Neural progenitor cell (in vitro differentiated cells): ENCODE results near the gene REN. TPM values are rescaled to one million over a fixed set of nuclear protein-coding genes. Genes with fewer than 3 reads are reported as not detected.

ENCODE experiments used
- DNase-seq: peaks from one replicate; pipeline ENCODE4 v3.0.0-alpha.2; 2016; ENCODE audit warnings: low spot score
- H2AFZ ChIP-seq: fragments of 200-600 bp; sonication (generic); replicated peaks from 2 replicates; pipeline ENCODE4 v1.6.1; 2016; ENCODE audit warnings: antibody characterized with exemption
- H3F3A ChIP-seq: fragments of 200-600 bp; sonication (generic); 2 replicates; pipeline ENCODE4 v1.6.1; 2016; ENCODE audit warnings: antibody characterized with exemption, low read depth
- H3K27ac ChIP-seq: fragments of 200-600 bp; sonication (generic); 2 replicates; pipeline ENCODE4 v1.5.1; 2016; ENCODE audit warnings: mild to moderate bottlenecking
- H3K27me3 ChIP-seq: fragments of 200-600 bp; sonication (generic); 2 replicates; pipeline ENCODE4 v1.6.1; 2016; ENCODE audit warnings: mild to moderate bottlenecking, moderate library complexity
- H3K36me3 ChIP-seq: fragments of 200-600 bp; sonication (generic); 2 replicates; pipeline ENCODE4 v1.5.1; 2016
- H3K4me1 ChIP-seq: fragments of 200-600 bp; sonication (generic); 2 replicates; pipeline ENCODE4 v1.6.1; 2016; ENCODE audit warnings: mixed run types
- H3K4me2 ChIP-seq: fragments of 200-600 bp; sonication (generic); 2 replicates; pipeline ENCODE4 v1.6.1; 2016
- H3K4me3 ChIP-seq: fragments of 200-600 bp; sonication (generic); 2 replicates; pipeline ENCODE4 v1.5.1; 2016
- H3K79me2 ChIP-seq: fragments of 200-600 bp; sonication (generic); 2 replicates; pipeline ENCODE4 v1.6.1; 2016; ENCODE audit warnings: low read depth
- H3K9ac ChIP-seq: fragments of 200-600 bp; sonication (generic); 2 replicates; pipeline ENCODE4 v1.6.1; 2016
- H3K9me3 ChIP-seq: fragments of 200-600 bp; sonication (generic); 2 replicates; pipeline ENCODE4 v1.5.1; 2016; ENCODE audit warnings: low read depth
- H4K20me1 ChIP-seq: fragments of 200-600 bp; sonication (generic); 2 replicates; pipeline ENCODE4 v1.6.1; 2016; ENCODE audit warnings: low read depth
- H3K27ac Mint-ChIP-seq: 3 replicates; pipeline ENCODE4 v1.8.0; 2021; ENCODE audit warnings: mixed read lengths
- H3K27me3 Mint-ChIP-seq: 2 replicates; pipeline ENCODE4 v1.8.0; 2022; ENCODE audit warnings: low read depth, mild to moderate bottlenecking, inconsistent platforms, moderate library complexity, mixed read lengths; ENCODE audit not compliant: insufficient read depth
- H3K36me3 Mint-ChIP-seq: 3 replicates; pipeline ENCODE4 v1.8.0; 2021; ENCODE audit warnings: mixed read lengths
- H3K4me1 Mint-ChIP-seq: 3 replicates; pipeline ENCODE4 v1.8.0; 2021; ENCODE audit warnings: mixed read lengths
- H3K4me3 Mint-ChIP-seq: 3 replicates; pipeline ENCODE4 v1.8.0; 2021; ENCODE audit warnings: mild to moderate bottlenecking, moderate library complexity, mixed read lengths
- H3K9me3 Mint-ChIP-seq: 3 replicates; pipeline ENCODE4 v1.8.0; 2020; ENCODE audit warnings: mixed read lengths
- CTCF ChIP-seq: fragments of 200-600 bp; sonication (generic); IDR thresholded peaks from 2 replicates; pipeline ENCODE4 v1.5.1; 2017; ENCODE audit warnings: antibody characterized with exemption, mild to moderate bottlenecking
- EZH2 ChIP-seq: fragments of 200-600 bp; sonication (generic); IDR thresholded peaks from 2 replicates; pipeline ENCODE4 v1.6.1; 2017; ENCODE audit warnings: antibody characterized with exemption, mild to moderate bottlenecking, moderate library complexity
- EZH2phosphoT487 ChIP-seq: fragments of 200-600 bp; sonication (generic); IDR thresholded peaks from 2 replicates; pipeline ENCODE4 v1.6.1; 2017; ENCODE audit warnings: antibody characterized with exemption
- total RNA-seq: library from RNA; depleted of rRNA; stranded (reverse); fragments of >200 nt; gene quantifications from 2 replicates; pipeline ENCODE4 v1.2.3, GENCODE V29; 2015; ENCODE audit warnings: low replicate concordance

The REN gene
- total RNA-seq, 1 donor from 2014 or later, result not detected

- no peaks in the 10 kb centered on the region for H3K4me1 ChIP-seq
- no peak for TF ChIP-seq CTCF
- no peak for TF ChIP-seq EZH2phosphoT487
- TF ChIP-seq EZH2, result no peak
- no peak overlapping the region for H3K4me2 ChIP-seq
- no peaks in the 10 kb centered on the region for H3K9me3 Mint-ChIP-seq
- peaks cover 4% of the 10 kb centered on the region for H4K20me1 ChIP-seq
- H3K27ac ChIP-seq, result no peak overlapping the region
- no peak for DNase-seq
- H3K4me1 Mint-ChIP-seq, result no peaks in the 10 kb centered on the region
- H3K27me3 ChIP-seq, result peaks cover 8% of the 10 kb centered on the region
- no peaks in the 10 kb centered on the region for H3K36me3 ChIP-seq
- H3F3A ChIP-seq, result no peaks in the 10 kb centered on the region
- H3K36me3 Mint-ChIP-seq, result no peaks in the 10 kb centered on the region
- no peak overlapping the region for H3K27ac Mint-ChIP-seq
- H3K9ac ChIP-seq, result no peak overlapping the region
- peaks cover 19% of the 10 kb centered on the region for H3K27me3 Mint-ChIP-seq
- no peak overlapping the region for H2AFZ ChIP-seq
- H3K79me2 ChIP-seq, result no peaks in the 10 kb centered on the region
- H3K4me3 ChIP-seq, result no peak overlapping the region
- no peaks in the 10 kb centered on the region for H3K9me3 ChIP-seq
- H3K4me3 Mint-ChIP-seq, result no peak overlapping the region
Observed at GRCh38 chr1:204202481-204202880, 36.3 kb upstream of the REN start.

GRCh38 chr1:204201348-204202040 lies 35.4 kb upstream of the REN start:
- no peaks in the 10 kb centered on the region for H3K9me3 Mint-ChIP-seq
- Histone ChIP-seq H2AFZ (no peak overlapping the region), H3K27ac (no peak overlapping the region), H3K4me1 (no peaks in the 10 kb centered on the region), H3K27me3 (peaks cover 3% of the 10 kb centered on the region), H3K4me3 (no peak overlapping the region), H3F3A (no peaks in the 10 kb centered on the region), H3K36me3 (no peaks in the 10 kb centered on the region), H3K9ac (no peak overlapping the region), H4K20me1 (no peaks in the 10 kb centered on the region), H3K9me3 (no peaks in the 10 kb centered on the region), H3K4me2 (no peak overlapping the region), H3K79me2 (no peaks in the 10 kb centered on the region)
- TF ChIP-seq EZH2, result no peak
- no peak for TF ChIP-seq CTCF
- no peak for TF ChIP-seq EZH2phosphoT487
- H3K36me3 Mint-ChIP-seq, result no peaks in the 10 kb centered on the region
- DNase-seq, result no peak
- H3K27me3 Mint-ChIP-seq, result peaks cover 13% of the 10 kb centered on the region
- no peak overlapping the region for H3K4me3 Mint-ChIP-seq
- no peaks in the 10 kb centered on the region for H3K4me1 Mint-ChIP-seq
- no peak overlapping the region for H3K27ac Mint-ChIP-seq

GRCh38 chr1:204199579-204199978 lies 33.4 kb upstream of the REN start:
- no peak overlapping the region for H3K4me3 Mint-ChIP-seq

More at GRCh38 chr1:204199579-204199978, 33.4 kb upstream of the REN start:
- Histone ChIP-seq H3K9ac (no peak overlapping the region), H4K20me1 (no peaks in the 10 kb centered on the region), H3K4me1 (no peaks in the 10 kb centered on the region), H3F3A (peaks cover 6% of the 10 kb centered on the region), H3K36me3 (no peaks in the 10 kb centered on the region), H3K79me2 (no peaks in the 10 kb centered on the region), H3K4me3 (no peak overlapping the region), H3K4me2 (no peak overlapping the region), H2AFZ (no peak overlapping the region), H3K27ac (no peak overlapping the region), H3K27me3 (no peaks in the 10 kb centered on the region), H3K9me3 (no peaks in the 10 kb centered on the region)
- Mint-ChIP-seq H3K4me1 (peaks cover under 1% of the 10 kb centered on the region), H3K27me3 (peaks cover 18% of the 10 kb centered on the region), H3K27ac (no peak overlapping the region), H3K9me3 (no peaks in the 10 kb centered on the region), H3K36me3 (no peaks in the 10 kb centered on the region)
- no peak for DNase-seq
- TF ChIP-seq EZH2phosphoT487 (no peak), EZH2 (no peak), CTCF (no peak)
